ENCODE results near the gene KIF19.

The KIF19 gene

DNA sequence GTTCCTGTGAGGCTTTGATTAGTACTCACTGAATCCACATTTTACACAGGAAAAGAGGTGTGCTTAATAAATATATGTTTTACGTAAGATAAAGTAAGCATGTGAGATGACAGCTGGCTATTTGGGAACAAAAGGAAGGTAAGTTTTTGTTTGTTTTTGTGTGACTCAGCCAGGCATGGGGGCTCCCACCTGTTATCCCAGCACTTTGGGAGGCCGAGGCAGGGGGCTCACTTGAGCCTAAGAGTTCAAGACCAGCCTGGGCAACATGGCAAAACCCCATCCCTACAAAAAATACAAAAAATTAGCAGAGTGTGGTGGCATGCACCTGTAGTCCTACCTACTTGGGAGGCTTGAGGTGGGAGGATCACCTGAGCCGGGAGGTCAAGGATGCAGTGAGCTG is 59.2 kb downstream of the KIF19 start:
- no peak overlapping the region for H3K27ac ChIP-seq
- no peak for TF ChIP-seq CTCF (conservative IDR thresholded peaks at IDR 0.05)

DNA sequence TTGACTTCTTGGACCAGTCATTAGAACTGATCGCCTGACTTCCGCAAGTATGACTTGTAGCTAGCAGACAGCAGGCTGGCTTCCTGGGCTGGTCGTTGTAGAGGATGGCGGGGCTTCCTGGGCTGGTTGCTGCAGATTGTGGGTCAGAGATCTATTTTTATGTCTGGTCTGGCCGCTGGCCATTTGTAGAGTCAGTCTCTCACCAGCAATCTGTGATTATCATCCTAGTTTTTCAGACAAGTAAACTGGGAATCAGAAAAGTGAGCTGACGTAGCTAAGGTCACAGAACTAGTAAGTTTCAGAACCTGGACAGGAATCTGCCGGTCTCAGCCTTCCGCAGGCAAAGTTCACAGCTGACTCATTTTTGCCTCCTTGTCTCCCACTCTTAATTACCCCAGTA is 60.4 kb downstream of the KIF19 start:
- no peak for TF ChIP-seq CTCF (conservative IDR thresholded peaks at IDR 0.05)
- no peak overlapping the region for H3K27ac ChIP-seq

DNA sequence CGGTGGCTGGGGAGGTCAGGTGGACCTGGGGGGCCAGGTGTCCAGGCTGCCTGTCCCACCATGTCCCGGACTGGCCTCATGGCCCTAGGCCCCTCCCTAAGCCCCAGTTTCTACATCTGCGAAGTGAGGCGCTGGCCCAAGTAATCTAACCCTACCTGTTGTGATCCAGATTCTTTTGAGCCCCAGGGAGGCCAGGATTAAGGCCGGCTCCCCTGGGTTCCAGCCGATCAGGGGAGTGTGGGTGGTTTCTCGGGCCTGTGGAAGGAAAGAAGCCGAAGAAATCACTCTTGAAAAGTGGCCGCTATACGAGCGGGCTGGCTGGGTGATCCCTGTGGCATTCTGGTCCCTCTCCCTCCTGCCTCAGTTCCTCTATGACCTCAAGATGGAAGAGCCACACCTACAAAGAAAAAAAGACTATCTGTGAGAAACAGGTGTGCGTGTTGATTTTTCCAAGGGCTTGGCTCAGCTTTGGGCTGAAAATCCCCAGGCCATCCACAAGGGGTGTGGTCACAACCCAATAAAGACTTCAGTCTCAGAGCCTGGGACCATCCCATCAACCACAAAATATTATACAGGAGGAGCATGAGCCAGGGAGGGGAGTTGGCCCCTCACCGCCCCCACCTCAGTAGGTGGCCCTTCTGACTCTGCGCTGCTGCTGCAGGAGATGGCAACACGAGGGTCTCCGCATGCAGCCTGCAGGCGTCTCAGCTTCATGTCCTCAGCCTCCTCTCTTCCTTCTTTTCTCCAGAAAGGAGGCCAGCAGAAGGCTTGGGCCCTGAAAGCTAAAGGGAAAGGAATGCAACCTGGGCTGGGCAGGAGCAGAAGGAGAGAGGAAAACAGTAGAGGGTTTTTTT is 61.6 kb downstream of the KIF19 start:
- no peak for TF ChIP-seq CTCF (conservative IDR thresholded peaks at IDR 0.05)
- H3K27ac ChIP-seq: no peak overlapping the region

DNA sequence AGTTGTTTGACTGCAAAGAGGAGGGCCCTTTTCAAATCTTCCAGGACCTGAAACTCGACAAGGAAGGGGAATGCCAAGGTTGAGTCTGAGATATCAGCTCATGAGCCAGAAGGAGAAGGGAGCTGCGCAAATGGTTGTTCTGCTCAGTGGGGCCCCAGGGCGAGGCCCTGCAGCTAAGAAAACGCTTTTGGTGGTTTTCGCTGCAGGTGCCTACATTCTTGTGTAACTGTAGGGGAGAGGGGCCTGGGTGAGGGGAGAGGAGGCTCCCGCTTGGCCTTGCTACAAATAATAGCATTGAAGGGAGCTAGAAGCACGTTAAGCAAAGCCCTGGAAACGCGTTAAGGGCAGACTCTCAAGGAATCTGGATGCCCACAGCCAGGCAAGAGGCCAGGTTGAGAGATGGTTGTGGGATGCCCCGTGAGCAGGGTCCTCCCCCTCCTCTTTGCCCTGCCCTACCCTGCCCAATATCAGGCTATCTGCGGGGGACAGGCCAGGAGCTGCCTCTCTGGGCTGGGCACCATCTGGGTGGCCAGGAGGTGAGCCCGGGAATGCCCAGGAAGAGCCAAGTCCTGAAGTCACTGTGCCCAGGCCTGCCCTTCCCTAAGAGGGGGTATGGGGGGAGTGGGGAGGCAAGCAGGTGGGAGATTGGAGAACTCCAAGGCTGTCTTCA is 63.2 kb downstream of the KIF19 start:
- no peak for TF ChIP-seq CTCF (conservative IDR thresholded peaks at IDR 0.05)
- no peak overlapping the region for H3K27ac ChIP-seq

DNA sequence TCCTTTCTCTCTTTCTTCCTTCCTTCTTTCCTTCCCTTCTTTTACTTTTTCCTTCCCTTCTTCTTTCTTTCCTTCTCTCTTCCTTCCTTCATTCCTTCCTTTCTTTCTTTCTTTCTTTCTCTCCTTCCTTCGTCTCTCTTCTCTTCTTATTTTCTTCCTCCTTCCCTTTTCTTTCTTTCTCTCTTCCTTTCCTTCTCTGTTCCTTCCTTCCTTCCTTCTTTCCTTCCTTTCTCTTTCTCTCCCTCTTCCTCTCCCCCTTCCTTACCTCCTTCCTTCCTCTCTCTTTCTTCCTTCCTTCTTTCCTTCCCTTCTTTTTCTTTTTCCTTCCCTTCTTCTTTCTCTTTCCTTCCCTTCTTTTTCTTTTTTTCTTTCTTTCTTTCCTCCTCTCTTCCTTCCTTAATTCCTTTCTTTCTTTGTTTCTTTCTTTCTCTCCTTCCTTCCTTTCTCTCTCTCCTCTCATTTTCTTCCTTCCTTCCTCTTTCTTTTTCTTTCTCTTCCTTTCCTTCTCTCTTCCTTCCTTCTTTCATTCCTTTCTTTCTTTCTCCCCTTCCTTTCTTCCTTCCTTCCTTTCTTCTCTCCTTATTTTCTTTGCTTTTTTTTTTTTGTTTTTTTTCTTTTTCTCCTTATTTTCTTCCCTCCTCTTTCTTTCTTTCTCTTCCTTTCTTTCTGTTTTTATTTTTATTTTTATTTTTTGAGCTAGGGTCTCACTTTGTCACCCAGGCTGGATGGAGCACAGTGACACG is 64.1 kb downstream of the KIF19 start:
- TF ChIP-seq CTCF (conservative IDR thresholded peaks at IDR 0.05): no peak
- no peak overlapping the region for H3K27ac ChIP-seq

- no peak for TF ChIP-seq CTCF (conservative IDR thresholded peaks at IDR 0.05)
- no peak overlapping the region for H3K27ac ChIP-seq
Observed at GRCh38 chr17:74390680-74391653, 64.9 kb downstream of the KIF19 start.
